CD4-positive, CD25-positive, alpha-beta regulatory T cell (primary cell): ENCODE data around the gene COPZ1. TPM values are rescaled to one million over a fixed set of nuclear protein-coding genes. Genes with fewer than 3 reads are reported as not detected.
A peak's percentile ranks its signal among the peaks of the same experiment; 100 is the strongest.

Experiments used
- ATAC-seq, 2 donors: fragments of 150-1000 bp; cut with Tn5 transposase; one replicate each; pipeline ENCODE4 v1.10.0; 2021; ENCODE audit warnings: low read depth in 2 of 2, moderate number of reproducible peaks in 2 of 2, moderate library complexity in 1 of 2
- DNase-seq, 3 donors: peaks; one replicate each; pipeline versions ENCODE4 v3.0.0 to v3.0.0-alpha.2; 2012 to 2022; ENCODE audit warnings: mixed read lengths in 1 of 3
- H3K27ac ChIP-seq: one replicate; pipeline ENCODE4 v1.7.0; 2013; ENCODE audit warnings: mild to moderate bottlenecking, low read length; ENCODE audit not compliant: insufficient read depth, poor library complexity, severe bottlenecking
- H3K27me3 ChIP-seq: one replicate; pipeline ENCODE4 v1.7.0; 2013; ENCODE audit warnings: low read length; ENCODE audit not compliant: control insufficient read depth, insufficient read depth
- H3K36me3 ChIP-seq: one replicate; pipeline ENCODE4 v1.7.0; 2013; ENCODE audit warnings: mild to moderate bottlenecking, low read length, moderate library complexity; ENCODE audit not compliant: control insufficient read depth, insufficient read depth
- H3K4me1 ChIP-seq: 2 replicates; pipeline ENCODE4 v1.7.0; 2013; ENCODE audit warnings: mild to moderate bottlenecking, low read length; ENCODE audit not compliant: insufficient read depth, control insufficient read depth, poor library complexity, severe bottlenecking
- H3K4me3 ChIP-seq: one replicate; pipeline ENCODE4 v1.7.0; 2013; ENCODE audit warnings: low read depth, mild to moderate bottlenecking, low read length, moderate library complexity
- H3K9me3 ChIP-seq, 2 experiments: 1 replicate in 1 of 2; 2 replicates in 1 of 2; pipeline ENCODE4 v1.7.0; 2013; ENCODE audit warnings: low read length in 2 of 2, mild to moderate bottlenecking in 1 of 2, moderate library complexity in 1 of 2; ENCODE audit not compliant: control insufficient read depth in 2 of 2
- H3K27ac Mint-ChIP-seq, 3 donors: one replicate each; pipeline ENCODE4 v1.8.0; 2020 to 2022; ENCODE audit warnings: mild to moderate bottlenecking in 3 of 3, mixed read lengths in 3 of 3, moderate library complexity in 2 of 3
- H3K27me3 Mint-ChIP-seq: one replicate; pipeline ENCODE4 v1.8.0; 2022; ENCODE audit warnings: mild to moderate bottlenecking, mixed read lengths
- H3K36me3 Mint-ChIP-seq: one replicate; pipeline ENCODE4 v1.8.0; 2020; ENCODE audit warnings: mixed read lengths
- H3K4me1 Mint-ChIP-seq, 4 donors: one replicate each; pipeline ENCODE4 v1.8.0; 2020 to 2022; ENCODE audit warnings: mixed read lengths in 4 of 4, mild to moderate bottlenecking in 1 of 4
- H3K4me3 Mint-ChIP-seq, 4 donors: one replicate each; pipeline ENCODE4 v1.8.0; 2020 to 2022; ENCODE audit warnings: mild to moderate bottlenecking in 4 of 4, mixed read lengths in 4 of 4, moderate library complexity in 3 of 4
- H3K9me3 Mint-ChIP-seq, 7 donors: one replicate each; pipeline ENCODE4 v1.8.0; 2020 to 2022; ENCODE audit warnings: mixed read lengths in 7 of 7, mild to moderate bottlenecking in 3 of 7, moderate library complexity in 2 of 7
- polyA plus RNA-seq, 4 donors: library from polyadenylated mRNA; unstranded; fragments of 300-500 nt; fragmentation: Illumina TruSeq; gene quantifications; one replicate each; pipeline ENCODE4 v1.2.3, GENCODE V29; 2021
- total RNA-seq: library from RNA; stranded (reverse); gene quantifications from one replicate; pipeline ENCODE4 v1.2.3, GENCODE V29; 2022

Gene COPZ1
- total and polyA plus RNA-seq, 5 donors from 2014 or later = 65.3 to 213 (median 154) TPM

GRCh38 chr12:54298904-54299303 is 26.0 kb upstream of the COPZ1 start:
- Mint-ChIP-seq H3K4me3 (peak overlapping the region in 1 of 4 donors; percentile 30), H3K36me3 (no peaks in the 10 kb centered on the region), H3K4me1 (peaks cover 0 to 20% (median 4%) of the 10 kb centered on the region in 4 donors), H3K27ac (no peak overlapping the region), H3K9me3 (no peaks in the 10 kb centered on the region), H3K27me3 (peaks cover 70% of the 10 kb centered on the region)
- no peak for ATAC-seq
- Histone ChIP-seq H3K27ac (no peak overlapping the region), H3K4me1 (peaks cover 14% of the 10 kb centered on the region), H3K4me3 (no peak overlapping the region), H3K36me3 (no peaks in the 10 kb centered on the region), H3K27me3 (peaks cover 47% of the 10 kb centered on the region), H3K9me3 (no peaks in the 10 kb centered on the region)
- DNase-seq = no peak

- H3K4me3 ChIP-seq = no peak overlapping the region
Observed at GRCh38 chr12:54299515-54300224, 25.3 kb upstream of the COPZ1 start.

GRCh38 chr12:54300225-54300731 is 24.7 kb upstream of the COPZ1 start:
- ATAC-seq (no peak), DNase-seq (no peak)
- Histone ChIP-seq H3K9me3 (no peaks in the 10 kb centered on the region), H3K27ac (no peak overlapping the region), H3K27me3 (peaks cover 52% of the 10 kb centered on the region), H3K4me1 (peaks cover 14% of the 10 kb centered on the region), H3K36me3 (no peaks in the 10 kb centered on the region), H3K4me3 (no peak overlapping the region)
- peaks cover 0 to 22% (median 4%) of the 10 kb centered on the region in 4 donors for H3K4me1 Mint-ChIP-seq
- H3K4me3 Mint-ChIP-seq = no peak overlapping the region
- no peaks in the 10 kb centered on the region for H3K36me3 Mint-ChIP-seq
- H3K27me3 Mint-ChIP-seq = peaks cover 83% of the 10 kb centered on the region
- H3K27ac Mint-ChIP-seq = no peak overlapping the region
- H3K9me3 Mint-ChIP-seq = no peaks in the 10 kb centered on the region

More at GRCh38 chr12:54299515-54300224, 25.3 kb upstream of the COPZ1 start:
- no peak overlapping the region for H3K4me3 Mint-ChIP-seq
- ATAC-seq (no peak), DNase-seq (no peak)
- no peaks in the 10 kb centered on the region for H3K36me3 Mint-ChIP-seq
- peaks cover 0 to 22% (median 4%) of the 10 kb centered on the region in 4 donors for H3K4me1 Mint-ChIP-seq
- H3K9me3 Mint-ChIP-seq = no peaks in the 10 kb centered on the region
- peaks cover 14% of the 10 kb centered on the region for H3K4me1 ChIP-seq
- H3K27me3 ChIP-seq = peaks cover 49% of the 10 kb centered on the region
- H3K27me3 Mint-ChIP-seq = peaks cover 77% of the 10 kb centered on the region
- H3K27ac Mint-ChIP-seq = no peak overlapping the region
- H3K27ac ChIP-seq = no peak overlapping the region
- H3K9me3 ChIP-seq = no peaks in the 10 kb centered on the region
- H3K36me3 ChIP-seq = no peaks in the 10 kb centered on the region

GRCh38 chr12:54300732-54301427 is 24.1 kb upstream of the COPZ1 start, which contains the start of gene NFE2:
Gene NFE2, minus strand, starts transcription at chr12:54301015. Its CDS starts 5,767 bp downstream, at chr12:54295248.
- Histone ChIP-seq H3K36me3 (no peaks in the 10 kb centered on the region), H3K4me3 (no peak within 1 kb of the TSS), H3K4me1 (peaks cover 14% of the 10 kb centered on the region), H3K9me3 (no peaks in the 10 kb centered on the region), H3K27ac (no peak within 1 kb of the TSS), H3K27me3 (peaks cover 52% of the 10 kb centered on the region)
- Mint-ChIP-seq H3K27me3 (peaks cover 85% of the 10 kb centered on the region), H3K4me3 (peak within 1 kb of the TSS in 1 of 4 donors; percentile 68), H3K36me3 (no peaks in the 10 kb centered on the region), H3K4me1 (peaks cover 0 to 22% (median 4%) of the 10 kb centered on the region in 4 donors), H3K27ac (no peak within 1 kb of the TSS), H3K9me3 (no peaks in the 10 kb centered on the region)
- ATAC-seq = peak; percentile 49 to 65
- peak in 1 of 3 donors; percentile 31 for DNase-seq

- Mint-ChIP-seq H3K4me1 (peaks cover 0 to 22% (median 4%) of the 10 kb centered on the region in 4 donors), H3K36me3 (no peaks in the 10 kb centered on the region), H3K27me3 (peaks cover 78% of the 10 kb centered on the region), H3K9me3 (peaks cover 0 to 1% (median 0%) of the 10 kb centered on the region in 7 donors), H3K4me3 (no peak overlapping the region), H3K27ac (peak overlapping the region in 1 of 3 donors; percentile 6)
- H3K36me3 ChIP-seq = no peaks in the 10 kb centered on the region
- H3K4me1 ChIP-seq = peaks cover 14% of the 10 kb centered on the region
- ATAC-seq = no peak
- DNase-seq = no peak
- no peaks in the 10 kb centered on the region for H3K9me3 ChIP-seq
- H3K27ac ChIP-seq = no peak overlapping the region
- no peak overlapping the region for H3K4me3 ChIP-seq
- H3K27me3 ChIP-seq = peaks cover 54% of the 10 kb centered on the region
Observed at GRCh38 chr12:54301428-54302048, 23.4 kb upstream of the COPZ1 start.

GRCh38 chr12:54303640-54304039 is 21.3 kb upstream of the COPZ1 start:
- Mint-ChIP-seq H3K4me3 (no peak overlapping the region), H3K4me1 (peaks cover 0 to 19% (median under 1%) of the 10 kb centered on the region in 4 donors), H3K27me3 (peaks cover 81% of the 10 kb centered on the region), H3K27ac (no peak overlapping the region), H3K9me3 (peaks cover 0 to 2% (median 0%) of the 10 kb centered on the region in 7 donors), H3K36me3 (no peaks in the 10 kb centered on the region)
- H3K36me3 ChIP-seq = no peaks in the 10 kb centered on the region
- no peaks in the 10 kb centered on the region for H3K9me3 ChIP-seq
- H3K27ac ChIP-seq = no peak overlapping the region
- ATAC-seq = no peak
- H3K27me3 ChIP-seq = peaks cover 51% of the 10 kb centered on the region
- no peak overlapping the region for H3K4me3 ChIP-seq
- peaks cover 9% of the 10 kb centered on the region for H3K4me1 ChIP-seq
- DNase-seq = no peak

GRCh38 chr12:54304187-54304810 is 20.6 kb upstream of the COPZ1 start:
- no peak overlapping the region for H3K27ac Mint-ChIP-seq
- peaks cover 0 to 2% (median 0%) of the 10 kb centered on the region in 7 donors for H3K9me3 Mint-ChIP-seq
- peaks cover 47% of the 10 kb centered on the region for H3K27me3 ChIP-seq
- H3K4me1 Mint-ChIP-seq = peaks cover 0 to 19% (median under 1%) of the 10 kb centered on the region in 4 donors
- peaks cover 9% of the 10 kb centered on the region for H3K4me1 ChIP-seq
- H3K27me3 Mint-ChIP-seq = peaks cover 74% of the 10 kb centered on the region
- peak in 1 of 3 donors; percentile 21 for DNase-seq
- no peaks in the 10 kb centered on the region for H3K9me3 ChIP-seq
- no peak overlapping the region for H3K4me3 ChIP-seq
- no peaks in the 10 kb centered on the region for H3K36me3 ChIP-seq
- H3K27ac ChIP-seq = no peak overlapping the region
- no peaks in the 10 kb centered on the region for H3K36me3 Mint-ChIP-seq
- no peak for ATAC-seq
- H3K4me3 Mint-ChIP-seq = no peak overlapping the region
